GOT3 (cell line): ENCODE measurements around the gene ABT1.

Experiments used
- DNase-seq: peaks from one replicate; lab custom pipeline; 2025; ENCODE audit warnings: mixed read lengths; lab: John Stamatoyannopoulos, UW

ABT1 gene

GRCh38 chr6:26604797-26605196, 8.0 kb downstream of the ABT1 start:
- no peak for DNase-seq

DNA sequence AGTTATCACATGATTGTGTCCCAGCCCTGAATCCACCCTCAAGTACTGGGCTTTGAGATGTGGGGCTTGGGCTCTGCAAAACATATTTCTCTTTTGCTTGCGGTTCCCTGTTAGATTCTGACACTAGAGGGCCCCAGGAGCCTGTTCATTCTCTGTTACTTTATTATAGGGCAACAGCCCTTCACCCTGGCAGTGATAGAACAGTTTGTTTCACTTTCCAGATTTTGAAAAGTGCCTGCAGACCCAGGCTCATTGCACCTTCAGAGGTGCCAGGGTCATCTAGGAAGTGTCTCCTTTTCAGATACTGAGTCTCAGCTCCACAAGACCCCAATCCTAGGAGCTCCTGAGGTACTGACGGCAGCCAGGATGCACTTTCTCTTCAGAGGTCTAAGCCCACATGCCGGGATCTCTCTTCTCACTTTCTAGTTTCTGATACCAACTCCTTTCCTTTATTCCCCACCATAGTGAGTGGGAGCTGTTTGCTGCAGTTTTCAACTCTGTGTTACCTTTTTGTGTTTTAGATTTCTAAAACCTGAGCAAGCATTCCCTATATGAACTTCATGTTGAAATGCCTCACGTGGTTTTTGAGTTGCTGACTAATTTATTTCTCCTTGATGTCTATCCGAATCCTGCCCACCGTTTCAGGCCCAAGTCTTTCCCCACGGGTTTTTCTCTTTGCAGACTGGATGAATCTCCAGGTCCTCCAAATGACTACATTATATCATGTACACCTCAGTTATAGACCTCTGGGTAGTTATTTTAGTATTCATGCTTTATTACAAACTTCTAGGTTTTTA, 10.9 kb downstream of the ABT1 start:
- DNase-seq, result no peak

GRCh38 chr6:26609463-26609862, 12.7 kb downstream of the ABT1 start:
- no peak for DNase-seq

DNA sequence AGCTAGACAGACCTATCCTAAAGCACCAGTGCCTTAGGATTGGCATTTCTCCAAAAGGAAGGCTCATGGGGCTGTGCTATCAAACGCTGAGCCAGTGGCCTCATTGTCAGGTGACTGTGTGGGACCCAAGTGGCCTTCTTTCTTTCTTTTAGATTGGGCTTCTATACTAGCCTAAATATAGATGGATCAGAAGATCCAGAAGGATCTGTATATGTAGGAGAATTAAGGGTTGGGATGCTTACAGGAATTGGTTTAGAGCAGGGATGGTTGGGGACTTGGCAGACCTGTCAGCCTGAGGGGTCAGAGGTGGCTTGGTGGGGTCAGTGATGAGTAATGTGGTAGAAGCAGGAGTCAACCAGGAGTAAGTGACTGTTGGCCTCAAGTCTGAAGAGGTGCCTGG, 14.8 kb downstream of the ABT1 start:
- DNase-seq, result no peak

- no peak for DNase-seq
Observed at GRCh38 chr6:26613201-26613600, 16.4 kb downstream of the ABT1 start.

DNA sequence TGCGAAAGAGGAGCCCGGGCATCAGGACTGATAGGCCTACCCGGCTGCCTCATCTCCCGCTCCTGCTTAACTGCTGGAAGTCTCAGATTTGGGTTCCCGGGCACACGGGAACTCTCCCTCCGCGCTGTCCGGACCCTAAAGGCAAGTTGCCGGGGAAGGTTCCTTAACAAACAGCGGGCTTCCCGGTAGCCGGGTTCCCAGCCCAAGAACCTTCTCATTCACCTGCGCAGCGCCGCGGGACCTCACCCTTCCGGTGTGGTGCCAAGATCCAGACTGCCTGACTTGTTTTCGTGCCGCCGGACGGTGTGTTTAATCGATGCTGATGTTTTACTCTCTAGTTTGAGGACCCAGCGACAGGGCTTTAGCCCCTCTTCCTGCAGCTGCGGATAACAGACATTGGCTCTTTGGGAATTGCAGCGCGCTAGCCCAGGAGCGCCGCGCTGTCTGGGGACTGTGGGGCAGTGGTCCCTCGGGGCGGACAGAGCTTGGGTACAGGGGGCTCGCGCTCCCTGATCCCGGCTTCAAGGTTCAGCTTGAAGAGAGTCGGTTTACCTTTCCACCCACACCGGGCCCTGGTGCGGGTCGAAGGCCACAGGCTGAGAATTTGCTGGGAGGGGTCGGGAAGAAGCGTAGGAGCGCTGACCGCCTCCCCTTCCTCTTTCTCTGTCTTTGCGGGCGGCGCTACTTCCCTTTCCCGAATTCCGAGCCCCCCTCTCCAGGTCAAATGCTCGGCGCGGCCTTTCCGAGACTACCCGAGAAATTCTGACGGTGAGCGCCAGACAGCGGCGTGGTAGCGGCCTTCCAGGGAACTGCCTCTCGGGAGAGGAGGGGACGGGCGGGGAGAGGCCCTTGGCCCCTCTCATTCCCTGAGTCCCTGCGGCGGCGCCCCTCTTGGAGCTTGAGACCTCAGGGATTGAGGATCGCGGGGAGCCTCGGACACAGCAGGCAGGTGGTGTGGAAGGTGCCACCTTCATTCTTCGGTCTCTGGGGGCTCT, 17.2 kb downstream of the ABT1 start:
- no peak for DNase-seq

DNA sequence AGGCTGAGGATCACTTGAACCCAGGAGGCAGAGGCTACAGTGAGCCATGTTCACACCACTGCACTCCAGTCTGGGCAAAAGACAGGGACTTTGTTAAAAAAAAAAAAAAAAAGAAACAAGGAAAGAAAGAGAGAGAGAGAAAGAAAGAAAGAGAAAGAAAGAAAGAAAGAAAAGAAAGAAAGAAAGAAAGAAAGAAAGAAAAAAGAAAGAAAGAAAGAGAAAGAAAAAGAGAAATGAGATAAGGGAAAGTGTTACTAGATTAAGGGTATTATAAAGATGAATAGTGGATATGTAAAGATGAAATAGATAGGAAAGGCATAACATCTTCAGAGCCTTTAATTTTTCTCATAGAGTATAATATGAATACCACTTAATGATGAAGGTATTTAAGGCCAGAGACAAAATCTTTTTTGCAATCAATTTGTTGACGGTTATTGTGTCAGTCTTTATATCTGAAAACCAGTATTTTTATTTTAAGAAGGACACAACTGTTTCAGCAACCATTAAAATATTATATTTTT, 26.6 kb downstream of the ABT1 start:
- no peak for DNase-seq

DNA sequence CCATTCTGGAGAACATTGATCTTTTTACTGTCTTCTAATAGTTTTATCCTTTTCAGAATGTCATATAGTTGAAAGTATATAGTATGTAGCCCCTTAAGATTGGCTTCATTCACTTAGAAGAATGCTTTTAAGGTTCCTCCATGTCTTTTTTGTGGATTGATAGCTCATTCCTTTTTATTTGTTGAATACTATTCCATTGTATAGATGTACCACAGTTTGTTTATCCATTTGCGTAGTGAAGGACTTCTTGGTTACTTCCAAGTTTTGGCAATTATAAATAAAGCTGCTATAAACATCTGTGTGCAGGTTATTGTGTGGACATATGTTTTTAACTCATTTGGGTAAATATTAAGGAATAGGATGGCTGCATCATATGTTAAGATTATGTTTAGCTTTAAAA, 27.8 kb downstream of the ABT1 start:
- no peak for DNase-seq

DNA sequence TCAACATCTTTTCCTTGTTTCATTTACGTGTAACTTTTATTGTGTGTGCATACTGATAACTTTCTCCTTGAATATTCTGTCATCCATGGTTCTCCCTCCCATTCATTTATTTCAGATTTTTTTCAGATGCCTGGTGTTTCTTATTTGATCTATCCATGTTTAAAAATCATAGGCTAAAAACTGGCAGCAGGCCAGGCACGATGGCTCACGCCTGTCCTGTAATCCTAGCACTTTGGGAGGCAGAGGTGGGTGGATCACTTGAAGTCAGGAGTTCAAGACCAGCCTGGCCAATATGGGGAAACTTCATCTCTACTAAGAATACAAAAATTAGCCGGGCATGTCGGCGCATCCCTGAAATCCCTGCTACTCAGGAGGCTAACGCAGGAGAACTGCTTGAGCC, 31.1 kb downstream of the ABT1 start:
- no peak for DNase-seq

- no peak for DNase-seq
Observed at GRCh38 chr6:26629359-26629758, 32.6 kb downstream of the ABT1 start.

DNA sequence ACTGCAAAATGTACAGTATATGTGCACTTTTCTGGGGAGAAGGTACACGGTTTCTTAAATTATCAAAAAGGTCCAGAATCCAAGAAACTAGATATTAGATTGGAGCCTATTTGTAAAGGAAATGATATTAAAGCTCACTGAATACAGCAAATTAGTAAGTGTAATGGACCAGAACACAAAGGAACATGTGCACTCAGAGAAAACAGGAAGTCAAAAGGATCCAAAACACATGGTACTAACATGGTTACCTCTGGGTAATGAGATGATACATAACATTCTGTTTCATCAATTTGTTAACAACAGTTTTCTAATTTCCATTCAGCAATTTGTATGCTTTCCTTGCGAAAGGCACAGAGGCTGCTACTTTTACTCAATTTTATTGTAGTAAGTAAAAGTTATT, 44.1 kb downstream of the ABT1 start:
- DNase-seq, result no peak

DNA sequence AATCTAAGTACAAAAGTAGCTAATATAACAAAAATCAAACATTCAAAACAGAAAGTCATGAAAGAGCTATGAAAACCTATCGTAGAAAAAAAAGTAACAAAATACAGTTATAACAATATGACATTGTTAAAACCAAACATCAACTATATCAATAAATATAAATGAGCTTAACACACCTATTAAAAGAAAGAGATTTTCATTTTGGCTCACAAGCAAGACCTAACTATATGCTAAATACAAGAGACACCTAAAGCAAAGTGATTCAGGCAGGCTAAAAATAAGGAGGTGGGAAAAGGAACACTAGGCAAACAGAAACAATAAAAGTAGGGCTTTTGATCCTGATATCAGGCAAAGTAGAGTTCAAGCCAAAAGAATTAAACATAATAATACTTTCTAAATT, 49.3 kb downstream of the ABT1 start:
- no peak for DNase-seq
